ENCODE measurements around the gene CENPA. TPM values are rescaled to one million over a fixed set of nuclear protein-coding genes. Genes with fewer than 3 reads are reported as not detected.
"Not testable (repeated sequence)": the region's sequence is repeated elsewhere in the genome, so short reads cannot be mapped to it uniquely, and the experiment has no call there.

The CENPA gene
- total and polyA plus RNA-seq, 12 donors = 0.25 to 33.1 (median 2.9) TPM; not detected in 2

- no peak overlapping the region for H3K4me3 ChIP-seq
- TF ChIP-seq, protein P1, sequence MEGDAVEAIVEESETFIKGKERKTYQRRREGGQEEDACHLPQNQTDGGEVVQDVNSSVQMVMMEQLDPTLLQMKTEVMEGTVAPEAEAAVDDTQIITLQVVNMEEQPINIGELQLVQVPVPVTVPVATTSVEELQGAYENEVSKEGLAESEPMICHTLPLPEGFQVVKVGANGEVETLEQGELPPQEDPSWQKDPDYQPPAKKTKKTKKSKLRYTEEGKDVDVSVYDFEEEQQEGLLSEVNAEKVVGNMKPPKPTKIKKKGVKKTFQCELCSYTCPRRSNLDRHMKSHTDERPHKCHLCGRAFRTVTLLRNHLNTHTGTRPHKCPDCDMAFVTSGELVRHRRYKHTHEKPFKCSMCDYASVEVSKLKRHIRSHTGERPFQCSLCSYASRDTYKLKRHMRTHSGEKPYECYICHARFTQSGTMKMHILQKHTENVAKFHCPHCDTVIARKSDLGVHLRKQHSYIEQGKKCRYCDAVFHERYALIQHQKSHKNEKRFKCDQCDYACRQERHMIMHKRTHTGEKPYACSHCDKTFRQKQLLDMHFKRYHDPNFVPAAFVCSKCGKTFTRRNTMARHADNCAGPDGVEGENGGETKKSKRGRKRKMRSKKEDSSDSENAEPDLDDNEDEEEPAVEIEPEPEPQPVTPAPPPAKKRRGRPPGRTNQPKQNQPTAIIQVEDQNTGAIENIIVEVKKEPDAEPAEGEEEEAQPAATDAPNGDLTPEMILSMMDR (IDR thresholded peaks at IDR 0.05) = no peak
- no peaks in the 10 kb centered on the region for H3K9me3 ChIP-seq
- ATAC-seq (no peak), DNase-seq (no peak)
- no peaks in the 10 kb centered on the region for H3K4me1 ChIP-seq
- H3K27me3 ChIP-seq = no peaks in the 10 kb centered on the region
- 92 to 93% methylated on average over 3 of the region's 3 CpGs for WGBS, 2 donors
- no peaks in the 10 kb centered on the region for H3K36me3 ChIP-seq
- H3K27ac ChIP-seq = no peak overlapping the region
- intact Hi-C loops (cut with DNase I) = loop anchor here in 9 of 10 donors (1.0 to 2.0 kb wide), 2 partner anchors 140 kb away; no protein-coding TSS in a partner anchor
Observed at GRCh38 chr2:26744953-26745352, 40.9 kb upstream of the CENPA start.

GRCh38 chr2:26745609-26746327 lies 40.1 kb upstream of the CENPA start:
- ATAC-seq = peak; percentile 78 to 93 (median 92)
- TF ChIP-seq, protein P1 (IDR thresholded peaks at IDR 0.05) = peak; percentile 85 to 98 (median 95)
- WGBS, 2 donors = 26 to 30% methylated on average over 9 of the region's 9 CpGs

GRCh38 chr2:26746934-26747333 lies 38.9 kb upstream of the CENPA start:
- Histone ChIP-seq H3K27me3 (no peaks in the 10 kb centered on the region), H3K9me3 (peaks cover 0 to 5% (median 0%) of the 10 kb centered on the region in 11 donors), H3K4me3 (no peak overlapping the region), H3K4me1 (no peaks in the 10 kb centered on the region), H3K36me3 (no peaks in the 10 kb centered on the region), H3K27ac (no peak overlapping the region)
- TF ChIP-seq, protein P1 (IDR thresholded peaks at IDR 0.05) = no peak
- ATAC-seq (no peak), DNase-seq (no peak)
- 68 to 70% methylated on average over 3 of the region's 3 CpGs for WGBS, 2 donors
- intact Hi-C loops (cut with DNase I) = loop anchor here in 1 of 10 donors (2.0 kb wide), 1 partner anchor 142 kb away; no protein-coding TSS in a partner anchor

More at GRCh38 chr2:26745609-26746327, 40.1 kb upstream of the CENPA start:
- no peaks in the 10 kb centered on the region for H3K36me3 ChIP-seq
- no peaks in the 10 kb centered on the region for H3K9me3 ChIP-seq
- H3K4me1 ChIP-seq = no peaks in the 10 kb centered on the region
- H3K4me3 ChIP-seq = no peak overlapping the region
- no peaks in the 10 kb centered on the region for H3K27me3 ChIP-seq
- H3K27ac ChIP-seq = no peak overlapping the region
- intact Hi-C loops (cut with DNase I) = loop anchor here (1.0 to 2.0 kb wide), 2 partner anchors 140 to 141 kb away; no protein-coding TSS in a partner anchor
- DNase-seq = peak; percentile 82 to 85

- H3K36me3 ChIP-seq; ATAC-seq; H3K9me3 ChIP-seq; H3K27ac ChIP-seq; DNase-seq; H3K4me3 ChIP-seq; intact Hi-C loops (cut with DNase I); H3K4me1 ChIP-seq; H3K27me3 ChIP-seq: not testable (repeated sequence)
- 51 to 54% methylated on average over 8 of the region's 8 CpGs for WGBS, 2 donors
Observed at GRCh38 chr2:26749787-26750420, 36.0 kb upstream of the CENPA start.

- intact Hi-C loops (cut with DNase I) = not testable (repeated sequence)
Observed at GRCh38 chr2:26750467-26750866, 35.4 kb upstream of the CENPA start.

More at GRCh38 chr2:26750467-26750866, 35.4 kb upstream of the CENPA start:
- H3K4me1 ChIP-seq, ATAC-seq, DNase-seq, H3K36me3 ChIP-seq, H3K27ac ChIP-seq, H3K9me3 ChIP-seq, H3K27me3 ChIP-seq, H3K4me3 ChIP-seq: not testable (repeated sequence)
- 82 to 83% methylated on average over 11 of the region's 11 CpGs for WGBS, 2 donors
